HFF-Myc (cell line): ENCODE data around the gene GFOD1.

ENCODE experiments used
- DNase-seq: peaks from one replicate; pipeline ENCODE4 v3.0.0-alpha.2; 2011; ENCODE audit warnings: low read depth; ENCODE audit errors: extremely low read depth
- H3K4me3 ChIP-seq: replicated peaks from 2 replicates; pipeline ENCODE4 v1.5.1; 2011; ENCODE audit warnings: low read depth, mild to moderate bottlenecking, control low read depth, low read length
- TF ChIP-seq, protein P1 (sequence below): IDR thresholded peaks from 2 replicates; pipeline ENCODE4 v1.5.1; 2012; ENCODE audit warnings: mild to moderate bottlenecking, low read depth, low read length, control low read depth; ENCODE audit errors: missing control alignments

The GFOD1 gene

DNA sequence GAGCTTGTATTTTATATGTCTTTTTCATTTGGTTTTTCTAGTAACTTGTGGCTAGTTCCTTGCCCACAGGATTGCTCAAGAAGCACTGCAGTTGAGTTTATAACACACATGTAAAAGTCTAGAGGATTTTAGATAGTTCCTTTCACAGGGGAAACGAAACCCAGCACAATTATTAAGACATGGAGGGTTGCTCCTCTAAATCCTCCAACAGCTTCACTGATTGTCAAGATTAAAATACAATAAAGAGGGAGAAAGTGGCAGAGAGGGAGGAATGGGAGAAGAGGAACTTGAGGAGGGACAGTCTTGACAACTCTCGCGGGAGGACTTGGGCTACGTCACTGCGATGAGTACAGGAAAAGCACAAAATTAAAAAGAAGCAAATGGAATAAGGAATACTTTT lies 149.4 kb downstream of the GFOD1 start:
- no peak overlapping the region for H3K4me3 ChIP-seq
- TF ChIP-seq, protein P1, sequence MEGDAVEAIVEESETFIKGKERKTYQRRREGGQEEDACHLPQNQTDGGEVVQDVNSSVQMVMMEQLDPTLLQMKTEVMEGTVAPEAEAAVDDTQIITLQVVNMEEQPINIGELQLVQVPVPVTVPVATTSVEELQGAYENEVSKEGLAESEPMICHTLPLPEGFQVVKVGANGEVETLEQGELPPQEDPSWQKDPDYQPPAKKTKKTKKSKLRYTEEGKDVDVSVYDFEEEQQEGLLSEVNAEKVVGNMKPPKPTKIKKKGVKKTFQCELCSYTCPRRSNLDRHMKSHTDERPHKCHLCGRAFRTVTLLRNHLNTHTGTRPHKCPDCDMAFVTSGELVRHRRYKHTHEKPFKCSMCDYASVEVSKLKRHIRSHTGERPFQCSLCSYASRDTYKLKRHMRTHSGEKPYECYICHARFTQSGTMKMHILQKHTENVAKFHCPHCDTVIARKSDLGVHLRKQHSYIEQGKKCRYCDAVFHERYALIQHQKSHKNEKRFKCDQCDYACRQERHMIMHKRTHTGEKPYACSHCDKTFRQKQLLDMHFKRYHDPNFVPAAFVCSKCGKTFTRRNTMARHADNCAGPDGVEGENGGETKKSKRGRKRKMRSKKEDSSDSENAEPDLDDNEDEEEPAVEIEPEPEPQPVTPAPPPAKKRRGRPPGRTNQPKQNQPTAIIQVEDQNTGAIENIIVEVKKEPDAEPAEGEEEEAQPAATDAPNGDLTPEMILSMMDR, result no peak
- DNase-seq, result no peak

DNA sequence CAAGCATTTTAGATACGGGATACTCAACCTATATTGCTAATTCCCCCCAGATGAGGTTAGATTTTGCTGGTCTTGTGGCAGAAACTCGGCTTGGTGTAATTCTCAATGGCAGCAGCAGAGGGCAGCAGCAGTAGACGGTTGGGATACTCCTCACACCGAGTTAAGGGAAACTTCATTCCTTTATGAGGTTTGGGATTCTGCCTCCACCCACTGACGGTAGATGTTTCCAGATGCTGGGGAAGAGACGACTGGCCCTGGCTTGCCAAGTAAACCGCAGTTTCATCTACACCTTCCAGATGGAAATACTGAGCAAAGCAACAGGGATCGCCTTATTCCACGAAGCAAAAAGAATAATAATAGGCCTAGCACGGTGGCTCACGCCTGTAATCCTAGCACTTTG lies 150.8 kb downstream of the GFOD1 start:
- TF ChIP-seq, protein P1, result peak; percentile 82
- peak; percentile 97 for DNase-seq
- H3K4me3 ChIP-seq, result no peak overlapping the region

DNA sequence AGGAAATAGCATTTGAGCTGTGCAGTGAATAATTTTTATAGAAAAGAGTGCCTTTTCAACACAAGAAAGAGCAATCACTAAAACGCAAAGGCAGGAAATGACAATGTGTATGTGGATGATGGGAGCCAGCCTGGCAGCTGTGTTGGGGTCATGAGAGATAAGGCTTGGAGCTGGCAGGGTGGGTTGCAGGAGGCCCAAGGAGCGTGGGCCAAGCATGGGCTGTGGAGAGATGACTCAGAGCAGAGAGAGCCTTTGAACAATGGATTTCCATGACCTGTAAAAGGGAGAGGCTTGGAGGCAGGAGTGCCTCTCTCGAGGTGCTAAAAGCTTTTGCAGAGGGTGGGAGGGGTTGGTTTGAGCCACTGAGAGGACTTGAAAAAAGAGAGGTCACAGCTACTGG lies 152.4 kb downstream of the GFOD1 start:
- no peak for DNase-seq
- H3K4me3 ChIP-seq, result no peak overlapping the region
- TF ChIP-seq, protein P1, result no peak

DNA sequence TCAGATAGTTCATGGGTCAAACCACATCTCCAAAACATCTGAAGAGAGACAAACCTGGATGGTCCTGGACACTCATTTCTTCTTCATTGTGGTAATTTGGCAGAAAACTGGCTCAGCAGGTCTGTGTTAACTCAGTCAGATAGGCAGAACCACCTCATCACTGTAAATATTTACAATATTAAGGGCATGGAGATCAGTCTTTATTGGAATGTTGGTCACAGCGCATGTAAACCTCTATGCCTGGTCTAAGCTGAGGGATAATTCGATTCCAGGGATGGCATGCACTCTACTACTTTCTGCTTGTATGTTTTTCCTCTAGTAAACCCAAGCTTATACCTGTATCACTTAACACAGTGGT lies 155.1 kb downstream of the GFOD1 start:
- TF ChIP-seq, protein P1, result no peak
- H3K4me3 ChIP-seq, result no peak overlapping the region
- no peak for DNase-seq

DNA sequence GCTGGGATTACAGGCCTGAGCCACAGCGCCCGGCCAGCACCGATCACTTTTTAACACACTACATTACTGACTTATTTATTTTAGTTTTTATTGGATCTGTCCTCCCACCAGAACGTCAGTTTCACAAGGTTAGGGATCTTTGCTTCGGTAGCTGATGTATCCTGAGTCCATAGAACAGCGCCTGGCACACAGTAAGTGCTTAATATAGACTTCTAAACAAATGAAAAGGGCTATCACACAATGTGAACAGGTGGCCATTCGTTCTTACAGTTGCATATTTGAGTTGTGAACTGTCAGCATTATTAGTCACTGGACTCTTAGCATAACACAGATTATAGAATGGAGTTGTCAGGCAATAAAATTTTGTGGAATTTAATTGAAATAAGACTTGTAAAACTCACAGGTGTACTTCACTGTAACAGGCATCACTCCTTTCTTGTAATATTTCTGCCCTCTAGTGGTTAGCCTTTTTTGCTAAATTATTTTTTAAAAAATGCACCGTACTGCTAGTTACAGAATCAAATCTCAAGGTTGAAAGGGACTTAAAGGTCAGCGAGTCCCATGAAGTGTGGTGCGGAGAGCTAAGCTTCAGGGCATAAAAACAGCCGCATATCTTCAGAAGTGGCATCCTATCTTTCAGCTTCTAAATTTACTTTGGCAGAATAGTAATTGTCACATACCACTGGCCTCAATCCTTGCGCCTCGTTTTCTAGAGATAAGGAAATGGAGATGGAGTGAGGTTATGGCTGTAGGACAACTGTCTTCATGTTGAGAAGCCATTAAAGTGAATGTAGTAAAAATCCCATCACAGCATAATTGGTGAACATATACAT lies 155.7 kb downstream of the GFOD1 start:
- no peak overlapping the region for H3K4me3 ChIP-seq
- TF ChIP-seq, protein P1, result peak; percentile 52
- DNase-seq, result no peak

DNA sequence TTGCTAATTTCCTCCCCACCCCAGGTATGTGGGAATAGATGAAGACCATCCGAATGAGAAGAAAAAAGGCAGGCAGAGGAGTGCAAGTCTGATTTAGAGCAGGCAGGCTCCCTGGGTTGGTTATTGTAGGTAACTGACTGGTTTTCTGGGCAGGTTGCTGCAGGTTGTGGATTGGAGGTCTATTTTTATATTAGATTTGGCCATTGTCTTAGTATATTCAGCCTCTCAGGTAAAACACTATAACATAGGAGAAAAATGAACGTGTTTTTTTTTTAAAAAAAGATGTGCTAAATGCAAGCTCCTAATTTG lies 158.6 kb downstream of the GFOD1 start:
- peak overlapping the region; percentile 93 for H3K4me3 ChIP-seq
- DNase-seq, result no peak
- TF ChIP-seq, protein P1, result no peak
